Cortex of kidney (tissue), 1 donor: ENCODE measurements around the gene NFATC1.

ENCODE experiments used
- DNase-seq: peaks from one replicate; lab custom pipeline; 2025; lab: John Stamatoyannopoulos, UW

Gene NFATC1

DNA sequence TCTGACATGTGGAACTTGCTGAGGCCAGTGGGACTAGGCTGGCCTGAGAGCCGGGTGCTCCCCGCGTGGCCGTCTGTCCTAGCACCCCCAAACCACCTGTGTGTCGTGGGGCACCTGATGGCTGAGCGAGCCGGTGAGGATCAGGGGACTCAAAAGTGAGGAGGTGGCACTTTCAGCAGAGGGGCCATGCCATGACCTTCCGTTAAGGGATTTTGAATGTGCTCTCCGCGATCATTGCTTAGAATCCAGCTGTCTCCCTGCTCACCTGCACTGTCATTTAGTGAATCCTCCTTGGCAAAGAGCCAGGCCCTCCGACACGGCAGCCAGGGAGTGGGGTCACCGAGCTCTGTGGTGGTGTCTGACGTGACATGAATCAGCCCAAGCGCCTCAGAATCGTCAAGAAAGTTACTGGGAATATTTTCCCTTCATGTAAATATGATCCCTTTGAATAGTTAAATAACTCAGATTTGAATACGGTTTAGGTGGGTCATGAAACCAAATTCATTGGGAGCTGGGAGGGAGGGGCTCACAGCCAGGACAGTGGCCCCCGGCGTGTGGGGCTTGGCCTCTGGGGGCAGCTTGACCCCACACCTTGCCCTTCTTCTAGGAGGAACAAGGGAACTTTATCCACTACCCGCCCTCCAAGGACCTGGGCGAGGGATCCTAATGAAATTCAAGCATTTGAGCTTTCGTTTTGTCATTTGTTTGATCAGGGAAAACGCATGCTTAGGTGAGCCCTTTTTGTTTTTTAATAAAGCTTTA lies 9.5 kb downstream of the NFATC1 start:
- no peak for DNase-seq

DNA sequence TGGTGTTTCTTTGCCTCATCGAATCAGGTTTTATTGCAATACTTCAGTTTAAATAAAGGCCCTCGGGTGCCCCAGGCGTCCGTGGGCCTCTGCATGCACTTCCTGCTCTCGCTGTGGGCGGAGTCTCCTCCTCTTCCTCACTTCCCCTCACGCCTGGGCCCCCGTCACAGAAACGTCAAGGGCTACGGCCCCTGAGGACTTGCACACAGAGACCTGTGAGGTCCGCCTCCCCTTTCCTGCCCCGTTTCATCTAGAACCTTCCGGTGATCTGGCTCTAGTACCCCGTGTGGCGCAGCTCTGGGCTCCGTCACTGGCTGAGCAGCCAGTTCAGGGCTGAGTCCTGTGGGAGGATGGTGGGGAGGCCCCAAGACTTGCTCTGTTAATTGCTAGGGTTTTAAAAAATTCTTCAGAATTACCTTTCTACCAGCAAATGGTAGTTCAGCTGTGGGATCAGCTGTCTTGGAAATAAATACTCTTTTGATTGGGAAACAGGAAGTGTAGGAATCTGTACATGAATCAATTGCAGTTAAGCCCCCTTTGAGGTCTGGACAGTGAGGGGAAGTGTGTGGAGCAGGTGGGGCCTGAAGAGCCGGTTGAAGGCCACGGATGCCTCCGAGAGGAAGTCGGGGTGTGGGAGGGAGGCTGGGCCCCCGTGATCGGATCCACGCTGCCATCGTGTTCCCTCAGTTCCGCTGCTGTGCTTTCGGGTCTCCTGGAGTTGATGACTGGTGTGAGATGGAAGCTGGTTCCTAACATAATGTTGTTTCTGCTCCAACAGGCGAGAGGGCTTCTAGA lies 10.2 kb downstream of the NFATC1 start:
- DNase-seq, result no peak

DNA sequence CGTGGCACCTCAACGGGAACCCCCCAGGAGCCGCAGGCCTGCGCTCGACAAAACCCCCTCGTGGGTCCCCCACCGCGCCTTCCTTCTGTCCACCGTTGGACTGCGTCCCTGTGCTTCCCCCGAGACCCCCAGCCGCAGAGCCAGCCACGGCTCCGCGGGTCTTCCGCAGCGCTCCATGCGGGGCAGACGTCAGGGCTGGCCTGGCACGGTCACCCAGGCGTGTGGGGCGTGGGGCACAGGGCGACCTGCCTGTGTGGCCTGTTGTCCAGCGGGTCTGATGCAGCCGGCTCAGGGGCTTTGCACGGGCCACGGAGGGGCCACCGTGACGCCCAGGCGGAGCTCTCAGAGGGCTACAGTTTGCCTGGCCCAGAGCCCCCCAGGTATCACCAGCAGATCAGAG lies 11.0 kb downstream of the NFATC1 start:
- DNase-seq, result no peak

DNA sequence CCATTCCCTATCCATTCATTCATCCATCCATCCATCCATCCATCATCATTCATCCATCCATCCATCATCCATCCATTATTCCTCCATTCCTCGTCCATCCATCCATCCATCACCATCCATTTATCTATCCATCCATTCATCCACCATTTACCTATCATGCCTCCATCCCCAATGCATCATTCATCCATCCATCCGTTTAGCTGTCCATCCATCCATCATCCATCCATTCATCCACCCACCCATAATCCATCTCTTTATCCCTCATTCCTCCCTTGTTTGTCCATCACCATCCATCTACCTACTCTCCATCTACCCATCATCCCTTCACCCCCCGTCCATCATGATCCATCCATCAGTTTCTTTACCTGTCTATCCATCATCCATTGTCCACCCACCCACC lies 13.6 kb downstream of the NFATC1 start:
- DNase-seq, result no peak

DNA sequence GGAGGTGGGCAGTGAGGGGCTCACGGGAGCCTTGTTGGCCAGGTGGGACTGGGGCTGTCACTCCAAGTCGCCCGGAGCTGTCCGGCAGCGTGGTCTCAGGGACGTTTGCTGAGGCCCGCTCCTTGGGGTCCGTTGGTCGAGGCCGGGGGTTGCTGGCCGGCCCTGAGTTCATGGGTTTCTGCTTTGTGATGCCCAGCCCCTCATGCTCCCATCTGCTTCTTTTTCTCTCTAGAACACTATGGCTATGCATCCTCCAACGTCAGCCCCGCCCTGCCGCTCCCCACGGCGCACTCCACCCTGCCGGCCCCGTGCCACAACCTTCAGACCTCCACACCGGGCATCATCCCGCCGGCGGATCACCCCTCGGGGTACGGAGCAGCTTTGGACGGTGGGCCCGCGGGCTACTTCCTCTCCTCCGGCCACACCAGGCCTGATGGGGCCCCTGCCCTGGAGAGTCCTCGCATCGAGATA lies 14.5 kb downstream of the NFATC1 start:
- DNase-seq, result no peak

DNA sequence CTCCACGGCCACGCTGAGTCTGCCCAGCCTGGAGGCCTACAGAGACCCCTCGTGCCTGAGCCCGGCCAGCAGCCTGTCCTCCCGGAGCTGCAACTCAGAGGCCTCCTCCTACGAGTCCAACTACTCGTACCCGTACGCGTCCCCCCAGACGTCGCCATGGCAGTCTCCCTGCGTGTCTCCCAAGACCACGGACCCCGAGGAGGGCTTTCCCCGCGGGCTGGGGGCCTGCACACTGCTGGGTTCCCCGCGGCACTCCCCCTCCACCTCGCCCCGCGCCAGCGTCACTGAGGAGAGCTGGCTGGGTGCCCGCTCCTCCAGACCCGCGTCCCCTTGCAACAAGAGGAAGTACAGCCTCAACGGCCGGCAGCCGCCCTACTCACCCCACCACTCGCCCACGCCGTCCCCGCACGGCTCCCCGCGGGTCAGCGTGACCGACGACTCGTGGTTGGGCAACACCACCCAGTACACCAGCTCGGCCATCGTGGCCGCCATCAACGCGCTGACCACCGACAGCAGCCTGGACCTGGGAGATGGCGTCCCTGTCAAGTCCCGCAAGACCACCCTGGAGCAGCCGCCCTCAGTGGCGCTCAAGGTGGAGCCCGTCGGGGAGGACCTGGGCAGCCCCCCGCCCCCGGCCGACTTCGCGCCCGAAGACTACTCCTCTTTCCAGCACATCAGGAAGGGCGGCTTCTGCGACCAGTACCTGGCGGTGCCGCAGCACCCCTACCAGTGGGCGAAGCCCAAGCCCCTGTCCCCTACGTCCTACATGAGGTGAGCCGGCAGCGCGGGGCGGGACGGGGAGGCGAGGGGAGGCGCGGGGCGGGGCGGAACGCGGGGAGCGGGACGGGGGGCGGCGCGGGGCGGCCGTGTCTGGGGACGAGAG lies 15.2 kb downstream of the NFATC1 start:
- no peak for DNase-seq

DNA sequence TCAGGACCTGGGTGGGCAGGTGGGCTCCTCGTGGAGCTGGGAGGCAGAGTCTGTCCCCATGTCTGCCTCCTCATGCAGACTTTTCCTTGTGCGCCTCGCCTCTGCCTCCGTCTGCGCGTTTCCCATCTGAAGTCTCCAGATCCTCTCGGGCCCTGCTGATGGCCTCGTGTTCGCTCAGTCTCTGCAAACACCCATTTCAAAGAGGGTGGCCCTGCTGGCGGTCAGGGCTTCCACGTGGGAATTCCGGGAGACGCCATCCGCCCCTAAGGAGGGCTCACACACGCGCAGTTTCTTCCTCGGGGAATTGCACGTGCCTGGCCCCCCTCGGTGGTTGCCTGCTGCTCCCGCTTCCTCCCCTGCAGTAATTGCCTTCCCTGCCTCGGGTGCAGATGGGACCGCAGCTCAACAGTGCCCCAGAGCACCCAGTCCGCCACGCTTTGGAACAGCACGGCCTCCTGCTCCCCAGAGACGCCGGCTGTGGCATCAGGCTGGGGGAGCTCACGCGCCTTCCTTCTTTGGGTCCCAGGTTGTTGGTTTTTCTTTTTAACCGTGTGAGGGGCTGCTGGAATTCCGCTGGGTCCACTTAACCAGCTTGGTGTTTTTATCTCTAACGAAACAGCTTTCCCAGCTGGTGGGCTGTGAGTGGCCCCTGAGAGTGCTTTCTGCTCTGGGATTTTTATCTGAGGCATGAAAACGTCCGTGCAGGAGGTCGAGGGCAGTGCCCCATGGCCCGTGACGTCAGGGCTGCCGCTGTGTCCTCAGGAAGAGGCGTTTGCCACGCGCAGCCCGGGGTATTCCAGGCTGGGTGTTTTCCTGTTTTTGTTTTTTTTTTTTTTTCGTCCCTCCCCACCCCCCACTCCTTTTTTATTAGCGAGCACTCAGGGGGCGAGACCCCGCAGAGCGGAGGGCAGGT lies 16.1 kb downstream of the NFATC1 start:
- no peak for DNase-seq

DNA sequence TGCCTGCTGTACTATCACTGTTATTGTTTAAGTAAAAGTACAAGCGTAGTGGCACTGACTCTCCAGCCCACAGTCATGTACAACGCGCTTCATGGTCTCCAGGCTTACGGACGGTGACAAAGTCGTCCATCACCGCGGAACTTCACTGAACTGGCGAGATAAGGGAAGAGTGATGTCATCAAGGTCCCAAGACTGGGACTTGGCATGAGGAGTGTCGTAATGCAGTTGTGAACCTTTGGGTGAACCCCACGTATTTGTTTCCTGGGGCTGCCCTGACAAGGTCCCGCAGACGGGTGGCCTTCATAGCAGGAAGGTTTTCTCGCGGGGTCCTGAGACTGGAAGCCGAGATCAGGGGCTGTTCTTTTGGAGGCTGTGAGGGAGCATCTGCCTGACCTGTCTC lies 17.3 kb downstream of the NFATC1 start:
- no peak for DNase-seq

DNA sequence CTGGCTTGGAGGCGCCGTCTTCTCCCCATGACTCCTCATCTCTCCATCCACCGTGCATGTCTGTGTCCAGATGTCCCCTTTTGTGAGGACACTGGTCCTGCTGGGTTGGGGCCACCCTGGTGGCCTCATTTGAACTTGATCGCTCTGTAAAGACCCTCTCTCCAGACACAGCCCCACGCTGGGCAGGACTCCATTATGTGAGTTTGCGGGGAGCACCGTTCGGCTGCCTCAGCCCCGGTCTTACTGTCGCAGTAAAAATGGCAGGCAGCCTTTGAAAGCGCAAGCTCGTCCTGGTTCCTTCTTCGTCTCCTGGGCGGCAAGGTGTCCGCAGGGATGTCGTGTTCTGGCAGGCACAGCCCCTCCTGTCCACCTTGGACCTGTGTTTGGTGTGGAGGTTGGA lies 17.7 kb downstream of the NFATC1 start:
- no peak for DNase-seq

DNA sequence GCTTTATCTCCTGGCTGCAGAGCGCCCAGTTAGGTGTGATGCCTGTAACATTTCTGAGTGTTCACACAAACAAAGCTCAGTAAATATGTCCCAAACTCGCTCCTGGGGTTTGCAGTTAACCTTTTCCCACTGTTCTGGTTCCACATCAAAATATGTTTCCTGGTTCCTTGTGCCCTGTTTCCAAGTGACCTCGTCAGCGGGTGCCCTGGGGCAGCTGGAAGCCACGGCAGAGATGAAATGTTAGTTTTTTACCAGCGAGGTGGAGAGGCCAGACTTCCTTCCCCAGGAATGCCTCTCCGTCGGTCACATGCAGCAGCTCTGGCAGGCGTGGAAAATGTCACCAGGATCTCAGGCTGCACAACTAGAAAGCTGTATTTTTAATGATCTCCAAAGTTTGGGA lies 18.2 kb downstream of the NFATC1 start:
- DNase-seq, result no peak

DNA sequence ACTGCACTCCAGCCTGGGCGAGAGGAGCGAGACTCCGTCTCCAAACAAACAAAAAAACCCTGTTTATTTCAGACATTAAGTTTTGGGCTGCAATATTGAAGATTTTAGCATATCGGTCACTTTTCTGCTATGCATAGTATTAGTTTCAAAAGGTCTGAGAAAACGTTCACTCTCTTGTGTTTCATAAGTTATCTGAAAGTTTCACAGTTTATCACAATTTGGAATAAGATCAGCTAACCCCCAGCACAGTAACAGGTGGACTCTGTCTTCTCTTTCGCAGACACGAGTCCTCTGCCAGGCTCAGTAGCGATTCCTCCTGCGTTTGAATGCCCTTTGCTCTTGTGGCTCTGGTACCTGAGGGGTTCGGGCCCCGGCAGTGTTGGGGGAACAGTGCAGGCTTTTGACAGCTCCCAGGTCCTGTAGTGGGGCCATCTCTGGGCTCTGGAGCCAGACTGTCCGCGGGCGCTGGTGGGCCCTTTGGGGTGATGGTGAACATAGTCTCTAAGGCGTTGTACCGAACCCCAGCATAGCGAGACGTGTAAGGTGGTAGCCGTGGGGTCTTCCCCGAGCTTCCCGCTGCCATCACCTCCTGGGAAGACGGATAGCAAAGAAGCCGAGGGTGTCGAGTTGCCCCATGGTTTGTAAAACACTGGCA lies 20.4 kb downstream of the NFATC1 start:
- no peak for DNase-seq

DNA sequence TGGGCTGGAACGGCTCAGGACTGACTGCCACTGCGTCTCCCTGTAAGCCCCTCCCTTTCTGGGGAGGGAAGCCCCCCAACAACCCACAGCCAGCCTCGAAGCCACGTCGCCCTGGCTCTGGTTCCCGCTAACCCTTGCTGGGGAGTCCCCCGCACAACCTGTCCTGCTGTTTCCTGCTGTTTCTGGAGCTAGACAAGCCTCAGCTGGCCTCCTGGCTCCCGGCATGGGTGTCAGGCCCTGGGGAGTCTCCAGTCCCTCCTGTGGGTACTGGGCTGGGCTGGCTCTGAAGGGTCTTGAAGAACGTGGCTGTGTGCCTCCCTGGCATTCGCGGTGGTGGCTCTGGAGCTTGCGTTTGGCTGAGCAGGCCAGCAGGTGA lies 20.9 kb downstream of the NFATC1 start:
- no peak for DNase-seq

DNA sequence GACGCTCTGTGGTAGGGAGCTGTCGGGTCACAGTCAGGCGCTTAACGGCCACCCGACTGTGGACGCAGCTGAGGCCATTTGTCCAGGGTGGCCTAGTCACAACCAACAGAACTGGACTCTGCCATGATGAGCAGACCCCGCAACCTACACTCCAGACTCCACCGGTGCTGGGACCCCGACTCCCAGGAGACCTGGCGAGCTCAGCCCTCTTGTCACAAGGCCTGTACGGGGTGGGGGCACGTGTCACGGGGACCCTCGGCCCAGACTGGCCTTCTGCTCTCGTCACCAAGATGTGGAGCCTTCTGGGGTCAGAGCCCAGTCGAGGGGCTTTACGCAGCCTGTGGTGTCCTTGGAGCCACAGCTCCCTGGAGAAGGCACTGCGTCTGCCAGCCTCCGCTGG lies 22.5 kb downstream of the NFATC1 start:
- no peak for DNase-seq

DNA sequence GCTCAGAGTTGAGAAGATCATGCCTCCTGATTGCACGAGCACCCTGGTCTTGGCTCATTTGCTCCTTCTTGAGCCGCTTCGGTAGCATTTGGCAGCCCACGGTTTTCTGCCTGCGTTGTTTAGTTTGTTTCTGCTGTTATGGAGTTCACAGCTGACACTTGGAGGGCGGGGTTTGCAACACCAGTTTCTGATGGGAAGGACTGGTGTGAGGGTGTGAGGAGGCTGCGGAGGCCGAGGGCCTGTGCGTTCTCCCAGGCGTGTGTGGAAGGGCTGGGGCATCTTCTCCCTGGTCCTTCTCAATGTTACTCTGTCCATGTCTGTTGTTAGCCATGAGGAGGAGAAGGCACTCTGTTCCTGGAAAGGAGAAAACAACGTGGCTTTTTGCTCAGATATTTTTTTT lies 22.9 kb downstream of the NFATC1 start:
- no peak for DNase-seq

DNA sequence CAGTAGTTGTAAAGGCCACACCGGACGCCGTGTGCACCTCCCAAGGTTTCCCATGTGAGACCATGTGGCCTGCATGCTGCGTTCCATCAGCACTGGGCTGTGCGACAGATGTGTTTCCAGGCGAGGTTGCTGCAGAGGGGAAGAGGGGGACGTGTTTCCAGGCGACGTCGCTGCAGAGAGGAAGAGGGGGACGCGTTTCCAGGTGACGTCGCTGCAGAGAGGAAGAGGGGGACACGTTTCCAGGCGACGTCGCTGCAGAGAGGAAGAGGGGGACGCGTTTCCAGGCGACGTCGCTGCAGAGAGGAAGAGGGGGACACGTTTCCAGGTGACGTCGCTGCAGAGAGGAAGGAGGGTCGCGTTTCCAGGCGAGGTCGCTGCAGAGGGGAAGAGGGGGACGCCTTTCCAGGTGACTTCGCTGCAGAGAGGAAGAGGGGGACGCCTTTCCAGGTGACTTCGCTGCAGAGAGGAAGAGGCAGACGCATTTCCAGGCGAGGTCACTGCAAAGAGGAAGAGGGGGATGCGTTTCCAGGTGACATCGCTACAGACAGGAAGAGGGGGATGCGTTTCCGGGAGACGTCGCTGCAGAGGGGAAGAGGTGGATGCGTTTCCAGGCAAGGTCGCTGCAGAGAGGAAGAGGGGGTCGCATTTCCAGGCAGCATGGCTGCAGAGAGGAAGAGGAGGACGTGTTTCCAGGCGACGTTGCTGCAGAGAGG lies 24.5 kb downstream of the NFATC1 start:
- no peak for DNase-seq

DNA sequence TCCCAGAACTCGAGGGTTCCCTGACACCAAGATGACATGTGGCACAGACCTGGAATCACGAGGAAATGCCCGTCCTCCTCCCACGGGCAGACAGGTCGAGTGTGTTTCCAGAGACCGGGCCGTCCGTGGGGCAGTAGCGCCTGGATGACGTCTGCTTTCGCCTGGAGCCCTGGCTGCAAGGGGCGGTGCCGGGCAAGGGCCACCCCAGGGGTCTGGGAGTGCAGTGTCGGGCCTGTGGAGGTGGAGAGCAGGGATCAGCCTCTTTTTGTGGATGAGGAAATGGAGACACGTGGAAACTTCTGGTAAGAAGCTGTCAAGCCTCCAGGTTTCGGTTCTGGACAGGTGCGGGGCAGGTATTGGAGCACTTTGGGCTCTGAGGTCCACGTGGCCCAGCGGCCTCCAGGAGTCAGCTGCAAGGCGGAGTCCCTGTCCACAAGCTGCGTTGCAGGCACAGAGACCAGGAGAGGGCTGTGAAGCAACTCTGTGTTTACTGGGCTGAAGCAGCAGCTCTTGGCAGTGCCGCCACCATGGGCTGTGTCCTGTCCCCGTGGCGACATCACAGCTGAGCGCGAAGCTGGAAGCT lies 25.6 kb downstream of the NFATC1 start:
- DNase-seq, result no peak

DNA sequence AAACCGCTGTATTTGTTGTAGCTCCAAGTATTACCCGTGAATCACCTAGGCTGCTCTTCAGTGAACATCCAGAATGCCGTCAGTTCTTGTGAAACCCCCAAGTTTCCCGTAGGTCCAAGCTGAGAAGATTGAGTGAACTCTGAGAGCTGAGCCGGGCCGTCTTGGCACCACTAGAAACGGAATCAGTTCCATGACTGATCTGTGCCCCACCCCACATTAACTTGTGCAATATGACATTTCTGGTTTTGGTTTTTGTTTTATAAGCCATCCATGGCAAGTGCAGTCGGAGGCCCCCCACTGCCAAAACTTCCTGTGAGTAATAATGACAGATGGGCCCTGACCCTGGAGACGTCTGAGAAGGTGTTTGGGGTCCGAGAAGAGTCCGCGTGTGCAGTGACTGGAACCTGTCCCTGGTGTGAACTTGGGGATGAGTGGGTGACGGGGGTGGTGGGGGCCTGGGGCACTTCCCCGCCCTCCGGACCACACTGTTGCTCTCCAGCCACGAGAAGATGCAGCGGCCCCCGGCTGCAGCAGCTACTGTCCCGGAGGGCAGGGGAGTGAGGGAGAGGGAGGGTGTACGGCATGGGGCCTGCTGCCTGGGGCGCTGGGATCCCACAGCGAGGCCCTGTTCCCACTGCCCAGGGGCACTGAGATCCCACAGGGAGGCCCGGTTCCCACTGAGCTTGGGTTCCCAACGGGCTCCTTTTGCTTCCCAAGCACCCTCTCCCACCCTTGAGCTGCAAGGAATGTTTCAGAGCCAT lies 26.5 kb downstream of the NFATC1 start:
- DNase-seq, result no peak

DNA sequence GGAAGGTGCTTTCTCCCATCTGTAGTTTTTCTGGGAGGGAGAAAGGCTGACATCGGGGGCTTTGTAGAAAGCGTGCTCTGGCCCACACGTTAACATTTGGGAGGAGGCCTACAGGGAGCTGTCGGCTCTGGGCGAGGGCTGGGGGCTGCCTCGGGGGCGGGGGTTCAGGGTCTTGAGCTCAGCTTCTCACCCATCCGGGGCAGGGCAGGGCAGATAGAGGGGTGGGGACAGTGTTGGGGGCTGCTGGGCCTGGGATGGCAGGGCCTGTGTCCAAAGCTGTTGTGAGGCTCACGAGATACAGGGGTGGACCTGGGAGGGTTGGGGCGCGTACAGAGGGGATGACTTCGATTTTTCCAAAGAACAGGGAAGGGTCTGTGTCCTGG lies 27.0 kb downstream of the NFATC1 start:
- no peak for DNase-seq
